Colonic mucosa (tissue), 4 donors: ENCODE results near the gene RIT1. TPM values are rescaled to one million over a fixed set of nuclear protein-coding genes. Genes with fewer than 3 reads are reported as not detected.
"Not testable (repeated sequence)": the region's sequence is repeated elsewhere in the genome, so short reads cannot be mapped to it uniquely, and the experiment has no call there.

Experiments
- DNase-seq: peaks from one replicate; pipeline ENCODE4 v3.0.0-alpha.2; 2020
- H3K27ac ChIP-seq: fragments of 200-600 bp; one replicate; pipeline ENCODE4 v1.8.0; 2021
- H3K27me3 ChIP-seq: fragments of 200-600 bp; one replicate; pipeline ENCODE4 v1.8.0; 2021
- H3K36me3 ChIP-seq: fragments of 200-600 bp; one replicate; pipeline ENCODE4 v1.8.0; 2021
- H3K4me1 ChIP-seq: fragments of 200-600 bp; one replicate; pipeline ENCODE4 v1.8.0; 2021; ENCODE audit warnings: mild to moderate bottlenecking
- H3K4me3 ChIP-seq: fragments of 200-600 bp; one replicate; pipeline ENCODE4 v1.8.0; 2021
- H3K9ac ChIP-seq, 2 donors: one replicate each; pipeline ENCODE4 v1.7.0; 2013; ENCODE audit warnings: control low read depth in 2 of 2, low read depth in 2 of 2, low read length in 2 of 2
- H3K9me3 ChIP-seq: fragments of 200-600 bp; one replicate; pipeline ENCODE4 v1.8.0; 2021
- CTCF ChIP-seq: fragments of 200-600 bp; IDR thresholded peaks from one replicate; pipeline ENCODE4 v1.8.0; 2022; ENCODE audit warnings: antibody characterized with exemption, mild to moderate bottlenecking
- intact Hi-C: fragments of 100-400 bp; cut with DNase I; formaldehyde crosslinking; loops from one replicate; pipeline ENCODE4 v1.14.1; 2022
- total RNA-seq, 2 donors: library from RNA; stranded (reverse); fragmentation: NEBNext Ultra II Directional in 1 of 2; extraction: Animal tissue kit (Norgen Biotek cat#: 25700) in 1 of 2; gene quantifications; one replicate each; pipeline ENCODE4 v1.2.1, GENCODE V29; 2021
- donor health status: healthy.
- donor health status: DM: no; HTN: no; CAD: no.
- donor health status: DM: no; HTN: no; CAD: no.

Gene RIT1
- total RNA-seq, 2 donors from 2014 or later = 14.6 to 51.7 TPM

GRCh38 chr1:155909894-155910293 is 1.3 kb downstream of the RIT1 start:
- Histone ChIP-seq H3K27me3 (no peaks in the 10 kb centered on the region), H3K27ac (peak overlapping the region; percentile 91), H3K36me3 (peaks cover 10% of the 10 kb centered on the region), H3K9me3 (no peaks in the 10 kb centered on the region), H3K4me3 (no peak overlapping the region), H3K9ac (no peak overlapping the region), H3K4me1 (no peaks in the 10 kb centered on the region)
- DNase-seq = no peak
- TF ChIP-seq CTCF = no peak
- intact Hi-C loops = no loop called here

GRCh38 chr1:155904261-155904660 is 6.9 kb downstream of the RIT1 start:
- TF ChIP-seq CTCF = no peak
- Histone ChIP-seq H3K27ac (no peak overlapping the region), H3K9me3 (no peaks in the 10 kb centered on the region), H3K9ac (no peak overlapping the region), H3K4me3 (no peak overlapping the region), H3K4me1 (no peaks in the 10 kb centered on the region), H3K36me3 (peaks cover 19% of the 10 kb centered on the region), H3K27me3 (no peaks in the 10 kb centered on the region)
- no peak for DNase-seq
- intact Hi-C loops = no loop called here

- Histone ChIP-seq H3K27ac (no peak overlapping the region), H3K36me3 (peaks cover 19% of the 10 kb centered on the region), H3K4me3 (no peak overlapping the region), H3K9me3 (no peaks in the 10 kb centered on the region), H3K4me1 (no peaks in the 10 kb centered on the region), H3K9ac (no peak overlapping the region), H3K27me3 (no peaks in the 10 kb centered on the region)
- no peak for TF ChIP-seq CTCF
- intact Hi-C loops = no loop called here
- DNase-seq = no peak
These were observed 11.0 kb downstream of the RIT1 start for GRCh38 chr1:155900161-155900560.

- no peak for DNase-seq
- no peak overlapping the region for H3K27ac ChIP-seq
- H3K4me3 ChIP-seq = no peak overlapping the region
- no peaks in the 10 kb centered on the region for H3K4me1 ChIP-seq
- H3K27me3 ChIP-seq = no peaks in the 10 kb centered on the region
- no peaks in the 10 kb centered on the region for H3K9me3 ChIP-seq
- intact Hi-C loops = no loop called here
- peaks cover 16% of the 10 kb centered on the region for H3K36me3 ChIP-seq
- H3K9ac ChIP-seq = no peak overlapping the region
- no peak for TF ChIP-seq CTCF
These were observed 11.5 kb downstream of the RIT1 start for GRCh38 chr1:155899683-155900082.

GRCh38 chr1:155898888-155899287 is 12.3 kb downstream of the RIT1 start:
- no peak overlapping the region for H3K9ac ChIP-seq
- DNase-seq = no peak
- peaks cover 11% of the 10 kb centered on the region for H3K36me3 ChIP-seq
- intact Hi-C loops = no loop called here
- no peak for TF ChIP-seq CTCF
- no peak overlapping the region for H3K27ac ChIP-seq
- H3K4me3 ChIP-seq = no peak overlapping the region
- no peaks in the 10 kb centered on the region for H3K9me3 ChIP-seq
- H3K27me3 ChIP-seq = no peaks in the 10 kb centered on the region
- H3K4me1 ChIP-seq = no peaks in the 10 kb centered on the region

- peaks cover 7% of the 10 kb centered on the region for H3K36me3 ChIP-seq
These were observed 13.4 kb downstream of the RIT1 start for GRCh38 chr1:155897746-155898145.

GRCh38 chr1:155896476-155896875 is 14.7 kb downstream of the RIT1 start:
- H3K4me3 ChIP-seq, H3K9ac ChIP-seq, H3K9me3 ChIP-seq, intact Hi-C loops, H3K4me1 ChIP-seq, H3K27me3 ChIP-seq, H3K36me3 ChIP-seq, DNase-seq, H3K27ac ChIP-seq: not testable (repeated sequence)

More at GRCh38 chr1:155897746-155898145, 13.4 kb downstream of the RIT1 start:
- Histone ChIP-seq H3K27ac (no peak overlapping the region), H3K4me1 (no peaks in the 10 kb centered on the region), H3K9me3 (no peaks in the 10 kb centered on the region), H3K9ac (no peak overlapping the region), H3K27me3 (no peaks in the 10 kb centered on the region), H3K4me3 (no peak overlapping the region)
- TF ChIP-seq CTCF = no peak
- intact Hi-C loops = no loop called here
- DNase-seq = no peak

- H3K36me3 ChIP-seq, intact Hi-C loops, DNase-seq, H3K4me3 ChIP-seq, H3K9me3 ChIP-seq, H3K27ac ChIP-seq, H3K4me1 ChIP-seq, H3K27me3 ChIP-seq, H3K9ac ChIP-seq: not testable (repeated sequence)
These were observed 15.5 kb downstream of the RIT1 start for GRCh38 chr1:155895617-155896016.
